A673 (cell line): Measurements from ENCODE around the gene SH3PXD2B.
"Not testable (repeated sequence)": the region's sequence is repeated elsewhere in the genome, so short reads cannot be mapped to it uniquely, and the experiment has no call there.

Source experiments
- EZH2 ChIP-seq: fragments of 200-600 bp; sonication (generic); IDR thresholded peaks from 2 replicates; pipeline ENCODE4 v1.6.1; 2017; ENCODE audit warnings: borderline replicate concordance, low read depth, mild to moderate bottlenecking, mixed read lengths, antibody characterized with exemption, low read length; ENCODE audit not compliant: poor library complexity, severe bottlenecking
- TF ChIP-seq, protein P1 (sequence below): fragments of 300-800, 200-600 bp; sonication (generic); conservative IDR thresholded peaks from 2 replicates; pipeline ENCODE4 v1.5.1; 2017; ENCODE audit warnings: low read depth, mild to moderate bottlenecking, antibody characterized with exemption, low read length, moderate library complexity, mixed read lengths

DNA sequence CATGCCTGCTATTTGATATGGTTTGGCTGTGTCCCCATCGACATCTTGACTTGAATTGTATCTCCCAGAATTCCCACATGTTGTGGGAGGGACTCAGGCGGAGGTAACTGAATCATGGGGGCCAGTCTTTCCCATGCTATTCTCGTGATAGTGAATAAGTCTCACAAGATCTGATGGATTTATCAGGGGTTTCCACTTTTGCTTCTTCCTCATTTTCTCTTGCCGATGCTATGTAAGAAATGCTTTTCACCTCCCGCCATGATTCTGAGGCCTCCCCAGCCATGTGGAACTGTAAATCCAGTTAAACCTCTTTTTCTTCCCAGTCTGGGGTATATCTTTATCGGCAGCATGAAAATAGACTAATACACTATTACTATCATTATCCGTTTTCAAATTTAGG, 101.8 kb downstream of the SH3PXD2B start:
- TF ChIP-seq, protein P1, sequence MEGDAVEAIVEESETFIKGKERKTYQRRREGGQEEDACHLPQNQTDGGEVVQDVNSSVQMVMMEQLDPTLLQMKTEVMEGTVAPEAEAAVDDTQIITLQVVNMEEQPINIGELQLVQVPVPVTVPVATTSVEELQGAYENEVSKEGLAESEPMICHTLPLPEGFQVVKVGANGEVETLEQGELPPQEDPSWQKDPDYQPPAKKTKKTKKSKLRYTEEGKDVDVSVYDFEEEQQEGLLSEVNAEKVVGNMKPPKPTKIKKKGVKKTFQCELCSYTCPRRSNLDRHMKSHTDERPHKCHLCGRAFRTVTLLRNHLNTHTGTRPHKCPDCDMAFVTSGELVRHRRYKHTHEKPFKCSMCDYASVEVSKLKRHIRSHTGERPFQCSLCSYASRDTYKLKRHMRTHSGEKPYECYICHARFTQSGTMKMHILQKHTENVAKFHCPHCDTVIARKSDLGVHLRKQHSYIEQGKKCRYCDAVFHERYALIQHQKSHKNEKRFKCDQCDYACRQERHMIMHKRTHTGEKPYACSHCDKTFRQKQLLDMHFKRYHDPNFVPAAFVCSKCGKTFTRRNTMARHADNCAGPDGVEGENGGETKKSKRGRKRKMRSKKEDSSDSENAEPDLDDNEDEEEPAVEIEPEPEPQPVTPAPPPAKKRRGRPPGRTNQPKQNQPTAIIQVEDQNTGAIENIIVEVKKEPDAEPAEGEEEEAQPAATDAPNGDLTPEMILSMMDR = not testable (repeated sequence)
- TF ChIP-seq EZH2 = not testable (repeated sequence)
